B cell (primary cell): ENCODE measurements around the gene XPNPEP1.

Experiments
- EZH2 ChIP-seq: IDR thresholded peaks from 2 replicates; pipeline ENCODE4 v1.6.1; 2012; ENCODE audit warnings: borderline replicate concordance, low read depth, mild to moderate bottlenecking, moderate library complexity, low read length; ENCODE audit not compliant: insufficient read depth, poor library complexity, severe bottlenecking
- TF ChIP-seq, protein P1 (sequence below): fragments of 200-600 bp; IDR thresholded peaks from one replicate; pipeline ENCODE4 v1.8.0; 2022; ENCODE audit warnings: antibody characterized with exemption, mild to moderate bottlenecking

GRCh38 chr10:109959259-109960145 lies 36.2 kb upstream of the XPNPEP1 start:
- TF ChIP-seq, protein P1, sequence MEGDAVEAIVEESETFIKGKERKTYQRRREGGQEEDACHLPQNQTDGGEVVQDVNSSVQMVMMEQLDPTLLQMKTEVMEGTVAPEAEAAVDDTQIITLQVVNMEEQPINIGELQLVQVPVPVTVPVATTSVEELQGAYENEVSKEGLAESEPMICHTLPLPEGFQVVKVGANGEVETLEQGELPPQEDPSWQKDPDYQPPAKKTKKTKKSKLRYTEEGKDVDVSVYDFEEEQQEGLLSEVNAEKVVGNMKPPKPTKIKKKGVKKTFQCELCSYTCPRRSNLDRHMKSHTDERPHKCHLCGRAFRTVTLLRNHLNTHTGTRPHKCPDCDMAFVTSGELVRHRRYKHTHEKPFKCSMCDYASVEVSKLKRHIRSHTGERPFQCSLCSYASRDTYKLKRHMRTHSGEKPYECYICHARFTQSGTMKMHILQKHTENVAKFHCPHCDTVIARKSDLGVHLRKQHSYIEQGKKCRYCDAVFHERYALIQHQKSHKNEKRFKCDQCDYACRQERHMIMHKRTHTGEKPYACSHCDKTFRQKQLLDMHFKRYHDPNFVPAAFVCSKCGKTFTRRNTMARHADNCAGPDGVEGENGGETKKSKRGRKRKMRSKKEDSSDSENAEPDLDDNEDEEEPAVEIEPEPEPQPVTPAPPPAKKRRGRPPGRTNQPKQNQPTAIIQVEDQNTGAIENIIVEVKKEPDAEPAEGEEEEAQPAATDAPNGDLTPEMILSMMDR = no peak
- no peak for TF ChIP-seq EZH2
